ENCODE data around the gene TSTD1.

- TF ChIP-seq CTCF (IDR thresholded peaks at IDR 0.05) = no peak
- no peak for TF ChIP-seq ZFX (IDR thresholded peaks at IDR 0.05; ENCODE audit: borderline replicate concordance)
Measured at GRCh38 chr1:161069731-161070270, 31.0 kb upstream of the TSTD1 start, which contains the start of gene ARHGAP30.
